LNCAP (cell line): ENCODE results near the gene AFAP1.

ENCODE experiments used
- CTCF ChIP-seq: fragments of 450-650 bp; IDR thresholded peaks from 2 replicates; pipeline ENCODE4 v1.5.1; 2017; ENCODE audit warnings: mild to moderate bottlenecking

Gene AFAP1

GRCh38 chr4:7815981-7816380 lies 123.7 kb downstream of the AFAP1 start:
- no peak for TF ChIP-seq CTCF

GRCh38 chr4:7815562-7815961 lies 124.1 kb downstream of the AFAP1 start:
- no peak for TF ChIP-seq CTCF

- TF ChIP-seq CTCF, result no peak
Observed at GRCh38 chr4:7814451-7814850, 125.2 kb downstream of the AFAP1 start.

GRCh38 chr4:7813674-7814073 lies 126.0 kb downstream of the AFAP1 start:
- TF ChIP-seq CTCF, result no peak

- no peak for TF ChIP-seq CTCF
Observed at GRCh38 chr4:7812921-7813320, 126.7 kb downstream of the AFAP1 start.

- no peak for TF ChIP-seq CTCF
Observed at GRCh38 chr4:7812231-7812857, 127.3 kb downstream of the AFAP1 start.

- TF ChIP-seq CTCF, result no peak
Observed at GRCh38 chr4:7811536-7812191, 128.0 kb downstream of the AFAP1 start.
